Stimulated activated memory B cell treated with anti-CD40 and anti-IgM and Interleukin-4, amounts not matched to agents 10 μg/mL and 1 μg/mL and 100 μg/mL, for 72 hours (primary cell): ENCODE results near the gene INAFM2.

Experiments used
- ATAC-seq: fragments of 150-1000 bp; cut with Tn5 transposase; 2 replicates; pipeline ENCODE4 v1.10.0; 2021
- H3K27ac Mint-ChIP-seq: one replicate; pipeline ENCODE4 v1.8.0; 2022; ENCODE audit warnings: mild to moderate bottlenecking, mixed read lengths
- H3K27me3 Mint-ChIP-seq: one replicate; pipeline ENCODE4 v1.8.0; 2022; ENCODE audit warnings: mixed read lengths
- H3K36me3 Mint-ChIP-seq: one replicate; pipeline ENCODE4 v1.8.0; 2022; ENCODE audit warnings: mixed read lengths
- H3K4me1 Mint-ChIP-seq: one replicate; pipeline ENCODE4 v1.8.0; 2022; ENCODE audit warnings: mixed read lengths
- H3K4me3 Mint-ChIP-seq: one replicate; pipeline ENCODE4 v1.8.0; 2022; ENCODE audit warnings: mild to moderate bottlenecking, moderate library complexity, mixed read lengths
- H3K9me3 Mint-ChIP-seq: one replicate; pipeline ENCODE4 v1.8.0; 2022; ENCODE audit warnings: mixed read lengths

INAFM2 gene

DNA sequence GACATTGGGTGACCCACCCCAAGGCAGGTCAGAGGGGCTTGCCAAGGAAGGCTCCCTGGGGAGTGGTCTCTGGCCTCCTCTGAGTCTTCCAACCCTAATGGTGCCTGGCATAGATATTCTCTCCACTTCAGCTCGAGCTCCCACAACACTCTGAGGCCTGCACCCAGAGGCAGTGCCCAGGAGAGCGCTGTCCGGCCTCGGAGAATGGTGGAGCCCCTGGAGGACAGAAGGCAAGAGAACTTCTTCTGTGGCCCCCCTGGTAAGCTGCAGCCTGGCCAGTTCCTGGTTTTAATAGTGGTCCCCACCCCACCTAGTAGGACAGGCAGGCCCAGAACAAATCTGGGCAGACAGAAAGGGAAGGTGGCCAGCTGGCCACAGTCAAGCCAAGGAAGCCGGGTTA lies 41.5 kb downstream of the INAFM2 start:
- Mint-ChIP-seq H3K27ac (no peak overlapping the region), H3K4me1 (peaks cover 13% of the 10 kb centered on the region), H3K36me3 (peaks cover 6% of the 10 kb centered on the region), H3K4me3 (no peak overlapping the region), H3K9me3 (no peaks in the 10 kb centered on the region), H3K27me3 (no peaks in the 10 kb centered on the region)
- no peak for ATAC-seq

DNA sequence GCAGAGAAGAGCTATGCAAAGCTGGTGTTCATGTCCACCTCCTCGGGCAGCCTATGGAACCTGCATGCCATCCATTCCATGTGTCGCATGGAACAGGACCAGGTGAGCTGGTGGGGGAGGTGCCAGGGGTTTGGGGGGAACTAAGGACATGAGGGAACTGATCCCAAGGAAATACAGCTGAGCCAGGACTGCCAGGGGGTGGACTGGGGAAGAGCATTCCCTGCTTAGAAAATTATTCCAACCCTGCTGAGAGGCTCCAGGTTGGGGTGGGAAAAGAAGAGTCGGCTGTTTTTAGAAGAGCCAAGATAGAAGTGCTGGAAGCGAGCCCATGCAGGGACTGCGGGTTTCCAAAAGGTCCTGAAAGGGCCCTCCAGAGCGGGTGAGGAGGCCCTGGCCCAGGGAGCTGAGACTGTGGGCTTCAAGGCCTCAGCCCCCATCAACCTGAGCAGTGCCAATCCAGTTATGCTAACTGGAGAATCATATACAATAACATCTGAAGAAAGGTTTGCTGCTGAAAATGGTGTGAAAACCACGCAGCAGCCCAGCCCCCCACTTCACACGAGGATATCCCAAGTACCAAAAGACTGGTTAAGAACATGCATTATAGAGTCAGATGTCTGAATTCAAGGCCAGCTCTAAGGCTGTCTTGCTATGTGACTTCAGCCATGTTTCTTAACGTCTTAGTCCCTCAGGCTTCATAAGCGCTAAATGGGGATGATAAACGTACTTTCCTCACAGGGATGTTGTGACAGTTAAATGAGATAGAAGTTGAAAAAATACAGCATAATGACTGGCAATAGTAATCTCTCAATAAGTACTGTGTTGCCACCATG lies 42.3 kb downstream of the INAFM2 start:
- no peak for ATAC-seq
- H3K36me3 Mint-ChIP-seq = peaks cover 6% of the 10 kb centered on the region
- no peaks in the 10 kb centered on the region for H3K27me3 Mint-ChIP-seq
- no peak overlapping the region for H3K4me3 Mint-ChIP-seq
- H3K9me3 Mint-ChIP-seq = no peaks in the 10 kb centered on the region
- H3K27ac Mint-ChIP-seq = no peak overlapping the region
- H3K4me1 Mint-ChIP-seq = peaks cover 13% of the 10 kb centered on the region

DNA sequence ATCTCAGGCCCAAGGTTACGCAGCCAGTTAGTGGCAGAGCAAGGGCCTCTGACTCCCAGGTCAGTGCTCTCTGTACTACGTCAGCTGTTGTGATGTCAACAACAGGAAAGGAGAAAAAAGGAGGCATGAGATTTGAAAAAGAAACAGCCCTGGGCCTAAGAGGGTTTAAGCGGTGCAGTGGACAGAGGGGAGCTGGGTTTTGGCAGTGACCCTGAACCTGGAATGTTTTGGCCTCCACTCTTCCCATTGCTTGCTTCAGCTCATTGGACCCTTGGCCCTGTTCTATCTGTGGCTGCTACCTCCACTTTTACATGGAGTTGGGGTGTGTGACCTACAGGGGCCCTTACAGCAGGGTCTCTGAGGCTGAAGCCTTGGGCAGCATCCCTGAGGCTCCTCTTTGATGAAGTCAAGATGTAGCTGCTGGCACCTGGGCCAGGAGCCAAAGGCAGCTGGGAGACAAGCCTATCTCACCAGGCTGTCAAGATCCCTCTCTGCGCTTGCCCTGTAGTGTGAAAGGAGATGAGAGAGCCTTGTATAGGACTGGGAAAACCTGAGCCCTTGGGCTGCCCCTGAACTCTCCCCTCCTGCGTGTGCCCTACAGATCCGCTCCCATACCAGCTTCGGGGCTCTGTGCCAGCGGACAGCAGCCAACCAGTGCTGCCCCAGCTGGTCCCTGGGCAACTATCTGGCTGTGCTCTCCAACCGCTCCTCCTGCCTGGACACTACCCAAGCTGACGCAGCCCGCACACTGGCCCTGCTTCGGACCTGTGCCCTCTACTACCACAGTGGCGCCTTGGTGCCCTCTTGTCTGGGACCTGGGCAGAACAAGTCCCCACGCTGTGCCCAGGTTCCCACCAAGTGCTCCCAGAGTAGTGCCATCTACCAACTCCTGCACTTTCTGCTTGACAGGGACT lies 43.2 kb downstream of the INAFM2 start:
- Mint-ChIP-seq H3K27ac (peak overlapping the region; percentile 77), H3K9me3 (no peaks in the 10 kb centered on the region), H3K4me1 (peaks cover 13% of the 10 kb centered on the region), H3K4me3 (peak overlapping the region; percentile 80), H3K27me3 (no peaks in the 10 kb centered on the region), H3K36me3 (peaks cover 6% of the 10 kb centered on the region)
- ATAC-seq = no peak

DNA sequence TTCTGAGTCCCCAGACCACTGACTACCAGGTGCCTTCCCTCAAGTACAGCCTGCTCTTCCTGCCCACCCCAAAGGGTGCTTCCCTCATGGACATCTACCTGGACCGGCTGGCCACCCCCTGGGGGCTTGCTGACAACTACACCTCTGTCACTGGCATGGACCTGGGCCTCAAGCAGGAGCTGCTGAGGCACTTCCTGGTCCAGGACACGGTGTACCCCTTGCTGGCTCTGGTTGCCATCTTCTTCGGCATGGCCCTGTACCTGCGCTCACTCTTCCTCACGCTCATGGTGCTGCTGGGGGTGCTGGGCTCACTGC lies 43.8 kb downstream of the INAFM2 start:
- Mint-ChIP-seq H3K27me3 (no peaks in the 10 kb centered on the region), H3K36me3 (peaks cover 5% of the 10 kb centered on the region), H3K9me3 (no peaks in the 10 kb centered on the region), H3K27ac (peak overlapping the region; percentile 77), H3K4me1 (peaks cover 13% of the 10 kb centered on the region), H3K4me3 (peak overlapping the region; percentile 80)
- no peak for ATAC-seq

DNA sequence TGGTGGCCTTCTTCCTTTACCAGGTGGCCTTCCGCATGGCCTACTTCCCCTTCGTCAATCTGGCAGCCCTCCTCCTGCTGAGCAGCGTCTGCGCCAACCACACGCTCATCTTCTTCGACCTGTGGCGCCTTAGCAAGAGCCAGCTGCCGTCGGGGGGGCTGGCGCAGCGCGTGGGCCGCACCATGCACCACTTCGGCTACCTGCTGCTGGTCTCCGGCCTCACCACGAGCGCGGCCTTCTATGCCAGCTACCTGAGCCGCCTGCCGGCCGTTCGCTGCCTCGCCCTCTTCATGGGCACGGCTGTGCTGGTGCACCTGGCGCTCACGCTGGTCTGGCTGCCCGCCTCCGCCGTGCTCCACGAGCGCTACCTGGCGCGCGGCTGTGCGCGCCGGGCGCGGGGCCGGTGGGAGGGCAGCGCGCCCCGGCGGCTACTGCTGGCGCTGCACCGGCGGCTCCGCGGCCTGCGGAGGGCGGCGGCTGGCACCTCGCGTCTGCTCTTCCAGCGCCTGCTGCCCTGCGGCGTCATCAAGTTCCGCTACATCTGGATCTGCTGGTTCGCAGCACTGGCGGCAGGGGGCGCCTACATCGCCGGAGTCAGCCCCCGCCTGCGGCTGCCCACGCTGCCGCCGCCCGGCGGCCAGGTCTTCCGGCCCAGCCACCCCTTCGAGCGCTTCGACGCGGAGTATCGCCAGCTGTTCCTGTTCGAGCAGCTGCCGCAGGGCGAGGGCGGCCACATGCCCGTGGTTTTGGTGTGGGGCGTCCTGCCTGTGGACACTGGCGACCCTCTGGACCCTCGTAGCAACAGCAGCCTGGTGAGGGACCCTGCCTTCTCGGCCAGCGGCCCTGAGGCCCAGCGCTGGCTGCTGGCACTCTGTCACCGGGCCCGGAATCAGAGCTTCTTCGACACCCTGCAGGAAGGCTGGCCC lies 44.5 kb downstream of the INAFM2 start:
- H3K36me3 Mint-ChIP-seq = no peaks in the 10 kb centered on the region
- ATAC-seq = peak; percentile 90
- H3K27me3 Mint-ChIP-seq = no peaks in the 10 kb centered on the region

DNA sequence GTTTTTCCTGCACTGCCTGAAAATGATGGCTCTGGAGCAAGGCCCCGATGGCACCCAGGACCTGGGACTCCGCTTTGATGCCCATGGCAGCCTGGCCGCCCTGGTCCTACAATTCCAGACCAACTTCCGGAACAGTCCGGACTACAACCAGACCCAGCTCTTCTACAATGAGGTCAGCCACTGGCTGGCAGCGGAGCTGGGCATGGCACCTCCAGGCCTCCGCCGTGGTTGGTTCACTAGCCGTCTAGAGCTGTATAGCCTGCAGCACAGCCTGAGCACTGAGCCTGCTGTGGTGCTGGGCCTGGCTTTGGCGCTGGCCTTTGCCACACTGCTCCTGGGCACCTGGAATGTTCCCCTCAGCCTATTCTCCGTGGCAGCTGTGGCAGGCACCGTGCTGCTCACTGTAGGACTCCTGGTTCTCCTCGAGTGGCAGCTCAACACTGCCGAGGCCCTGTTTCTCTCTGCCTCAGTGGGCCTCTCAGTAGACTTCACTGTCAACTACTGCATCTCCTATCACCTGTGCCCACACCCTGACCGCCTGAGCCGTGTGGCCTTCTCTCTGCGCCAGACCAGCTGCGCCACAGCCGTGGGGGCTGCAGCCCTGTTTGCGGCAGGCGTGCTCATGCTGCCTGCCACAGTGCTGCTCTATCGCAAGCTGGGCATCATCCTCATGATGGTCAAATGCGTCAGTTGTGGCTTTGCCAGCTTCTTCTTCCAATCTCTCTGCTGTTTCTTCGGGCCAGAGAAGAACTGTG lies 45.4 kb downstream of the INAFM2 start:
- H3K4me3 Mint-ChIP-seq = peak overlapping the region; percentile 30
- peaks cover 13% of the 10 kb centered on the region for H3K4me1 Mint-ChIP-seq
- H3K36me3 Mint-ChIP-seq = no peaks in the 10 kb centered on the region
- no peaks in the 10 kb centered on the region for H3K9me3 Mint-ChIP-seq
- no peak overlapping the region for H3K27ac Mint-ChIP-seq
- no peaks in the 10 kb centered on the region for H3K27me3 Mint-ChIP-seq
- no peak for ATAC-seq

More for the DNA sequence above, 44.5 kb downstream of the INAFM2 start:
- Mint-ChIP-seq H3K4me3 (peak overlapping the region; percentile 80), H3K4me1 (peaks cover 13% of the 10 kb centered on the region), H3K27ac (peak overlapping the region; percentile 77), H3K9me3 (no peaks in the 10 kb centered on the region)

DNA sequence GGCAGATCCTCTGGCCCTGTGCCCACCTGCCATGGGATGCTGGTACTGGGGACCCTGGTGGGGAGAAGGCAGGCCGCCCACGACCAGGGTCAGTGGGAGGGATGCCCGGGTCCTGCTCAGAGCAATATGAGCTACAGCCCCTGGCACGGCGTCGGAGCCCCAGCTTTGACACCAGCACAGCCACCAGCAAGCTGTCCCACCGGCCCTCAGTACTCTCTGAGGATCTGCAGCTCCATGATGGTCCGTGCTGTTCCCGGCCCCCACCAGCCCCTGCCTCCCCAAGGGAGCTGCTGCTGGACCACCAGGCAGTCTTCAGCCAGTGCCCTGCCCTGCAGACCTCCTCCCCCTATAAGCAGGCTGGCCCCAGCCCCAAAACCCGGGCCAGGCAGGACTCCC lies 46.0 kb downstream of the INAFM2 start:
- Mint-ChIP-seq H3K27me3 (no peaks in the 10 kb centered on the region), H3K9me3 (no peaks in the 10 kb centered on the region), H3K36me3 (no peaks in the 10 kb centered on the region), H3K27ac (no peak overlapping the region), H3K4me3 (no peak overlapping the region), H3K4me1 (peaks cover 13% of the 10 kb centered on the region)
- no peak for ATAC-seq

DNA sequence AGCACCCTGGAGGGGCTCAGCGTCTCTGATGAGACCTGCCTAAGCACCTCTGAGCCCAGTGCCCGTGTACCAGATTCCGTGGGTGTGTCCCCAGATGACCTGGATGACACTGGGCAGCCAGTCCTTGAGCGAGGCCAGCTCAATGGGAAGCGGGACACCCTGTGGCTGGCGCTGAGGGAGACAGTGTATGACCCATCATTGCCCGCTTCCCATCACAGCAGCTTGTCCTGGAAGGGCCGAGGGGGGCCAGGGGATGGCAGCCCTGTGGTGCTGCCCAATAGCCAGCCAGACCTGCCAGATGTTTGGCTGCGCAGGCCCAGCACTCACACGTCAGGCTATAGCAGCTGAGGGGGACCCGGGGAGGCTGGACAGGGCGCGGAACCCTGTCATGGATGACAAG lies 46.5 kb downstream of the INAFM2 start:
- Mint-ChIP-seq H3K27ac (no peak overlapping the region), H3K36me3 (no peaks in the 10 kb centered on the region), H3K4me1 (peaks cover 13% of the 10 kb centered on the region), H3K9me3 (no peaks in the 10 kb centered on the region), H3K4me3 (no peak overlapping the region), H3K27me3 (no peaks in the 10 kb centered on the region)
- no peak for ATAC-seq

DNA sequence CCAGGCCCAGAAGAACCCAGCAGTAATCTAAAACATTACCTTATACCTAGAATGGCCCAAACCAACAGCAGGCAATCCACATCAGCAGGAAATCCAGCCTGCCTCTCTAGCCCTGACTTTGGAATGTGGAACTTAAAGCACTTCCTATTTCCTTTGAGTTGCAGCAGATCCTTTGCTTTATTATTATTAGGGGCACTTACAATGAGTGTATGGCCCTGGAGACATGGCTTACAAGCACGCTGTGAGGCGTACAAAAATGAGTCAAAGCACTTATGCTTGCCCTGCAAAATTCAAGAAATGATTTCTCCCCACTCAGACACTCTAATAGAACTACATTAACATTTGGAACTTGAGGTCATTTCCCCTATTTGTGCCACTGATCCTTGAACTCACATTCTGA lies 49.5 kb downstream of the INAFM2 start:
- Mint-ChIP-seq H3K27ac (no peak overlapping the region), H3K4me3 (no peak overlapping the region), H3K27me3 (no peaks in the 10 kb centered on the region), H3K36me3 (no peaks in the 10 kb centered on the region), H3K4me1 (no peaks in the 10 kb centered on the region), H3K9me3 (no peaks in the 10 kb centered on the region)
- no peak for ATAC-seq
